HG02884 (cell line): ENCODE data around the gene CFAP300.

Source experiments
- ATAC-seq: cut with Tn5 transposase; IDR thresholded peaks from one replicate; pipeline ENCODE4 v1.9.1; 2021; ENCODE audit warnings: mild to moderate bottlenecking, moderate library complexity; ENCODE audit not compliant: unreplicated experiment

CFAP300 gene

DNA sequence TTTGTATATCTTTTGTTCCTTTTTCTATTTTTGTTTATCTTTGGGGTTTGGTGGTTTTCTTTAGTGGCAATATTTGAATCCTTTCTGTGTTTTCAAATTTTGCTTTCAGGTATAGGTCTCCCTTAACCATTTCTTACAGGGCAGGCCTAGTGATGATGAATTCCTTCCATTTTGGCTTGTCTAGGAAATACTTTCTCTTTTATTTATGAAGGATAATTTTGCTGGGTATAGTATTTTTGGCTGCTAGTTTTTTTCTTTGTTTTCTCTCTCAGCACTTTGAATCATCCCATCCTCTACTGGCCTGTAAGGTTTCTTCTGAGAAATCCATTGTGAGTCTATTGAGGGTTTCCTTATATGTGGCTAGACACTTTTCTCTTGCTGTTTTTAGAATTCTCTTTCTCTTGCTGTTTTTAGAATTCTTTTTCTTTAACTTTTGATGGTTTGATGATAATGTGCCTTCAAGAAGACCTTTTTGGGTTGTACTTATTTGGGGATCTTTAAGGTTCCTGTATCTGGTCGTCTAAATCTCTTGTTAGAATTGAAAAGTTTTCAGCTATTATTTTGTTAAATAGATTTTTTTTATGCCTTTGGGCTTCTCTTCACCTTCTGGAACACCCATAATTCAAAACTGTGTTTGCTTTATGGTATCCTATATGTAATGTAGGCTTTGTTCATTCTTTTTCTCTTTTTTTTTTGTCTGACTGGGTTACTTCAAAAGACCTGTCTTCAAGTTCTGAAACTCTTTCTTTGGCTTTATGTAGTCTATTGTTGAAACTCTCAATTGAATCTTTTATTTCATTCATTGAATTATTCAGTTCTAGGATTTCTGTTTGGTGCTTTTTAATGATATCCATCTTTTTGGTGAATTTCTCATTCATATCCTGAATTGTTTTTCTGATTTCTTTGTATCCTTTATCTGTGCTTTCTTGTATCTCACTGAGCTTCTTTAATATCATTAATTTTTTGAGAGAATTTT is 24.5 kb downstream of the CFAP300 start:
- no peak for ATAC-seq

DNA sequence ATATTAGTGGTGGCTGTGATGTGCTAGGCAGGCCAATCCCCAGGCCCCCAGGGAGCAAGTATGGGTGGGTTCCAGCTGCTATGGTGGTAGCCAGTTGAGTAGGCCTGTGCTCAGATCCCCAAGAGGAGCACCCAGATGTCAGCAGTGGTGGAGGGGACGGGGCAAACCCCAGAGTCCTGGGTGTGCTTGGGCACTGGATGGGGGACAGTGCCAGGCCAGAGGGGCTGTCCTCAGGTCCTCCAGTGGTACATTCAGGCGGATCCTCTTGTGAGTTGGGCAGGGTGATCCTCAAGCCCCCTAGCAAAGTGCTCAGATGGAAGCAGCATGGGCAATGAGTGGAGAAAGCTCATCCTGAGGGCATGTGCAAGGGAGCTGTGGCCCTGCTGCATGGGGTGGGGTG is 26.0 kb downstream of the CFAP300 start:
- no peak for ATAC-seq

DNA sequence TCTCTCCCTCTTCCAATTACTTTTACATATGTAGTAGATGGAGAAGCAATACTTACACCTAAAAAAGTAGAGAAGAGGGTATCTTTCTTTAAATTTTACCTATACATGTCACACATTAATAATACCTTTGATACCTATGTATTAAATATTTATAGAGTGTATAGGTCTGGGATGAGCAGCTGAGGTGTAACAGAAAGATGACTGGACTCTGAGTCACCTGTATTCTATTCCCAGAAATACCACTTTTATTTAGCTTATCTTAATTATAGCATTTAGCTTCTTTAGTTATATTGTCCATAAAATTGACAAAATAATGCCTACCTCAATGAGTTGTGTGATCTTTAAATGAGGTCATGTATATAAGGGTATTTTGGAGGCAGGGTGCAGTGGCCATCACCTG is 32.4 kb downstream of the CFAP300 start:
- ATAC-seq, result no peak

DNA sequence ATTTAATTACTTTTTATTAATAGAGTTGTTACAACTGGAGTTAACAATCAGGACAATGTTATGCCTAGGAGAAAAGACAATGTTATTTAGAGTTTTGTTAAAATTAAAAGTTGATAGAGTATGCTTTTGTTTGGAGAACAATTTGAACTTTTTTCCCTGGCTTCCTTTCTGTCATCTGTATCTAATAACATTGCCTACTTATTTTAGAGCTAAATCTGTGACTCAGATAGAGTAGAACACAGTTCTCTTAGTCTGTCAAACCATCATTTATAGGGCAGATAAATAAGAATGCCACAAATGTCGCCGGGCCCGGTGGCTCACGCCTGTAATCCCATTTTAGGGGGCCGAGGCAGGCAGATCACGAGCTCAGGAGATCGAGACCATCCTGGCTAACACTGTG is 34.1 kb downstream of the CFAP300 start:
- ATAC-seq, result no peak

DNA sequence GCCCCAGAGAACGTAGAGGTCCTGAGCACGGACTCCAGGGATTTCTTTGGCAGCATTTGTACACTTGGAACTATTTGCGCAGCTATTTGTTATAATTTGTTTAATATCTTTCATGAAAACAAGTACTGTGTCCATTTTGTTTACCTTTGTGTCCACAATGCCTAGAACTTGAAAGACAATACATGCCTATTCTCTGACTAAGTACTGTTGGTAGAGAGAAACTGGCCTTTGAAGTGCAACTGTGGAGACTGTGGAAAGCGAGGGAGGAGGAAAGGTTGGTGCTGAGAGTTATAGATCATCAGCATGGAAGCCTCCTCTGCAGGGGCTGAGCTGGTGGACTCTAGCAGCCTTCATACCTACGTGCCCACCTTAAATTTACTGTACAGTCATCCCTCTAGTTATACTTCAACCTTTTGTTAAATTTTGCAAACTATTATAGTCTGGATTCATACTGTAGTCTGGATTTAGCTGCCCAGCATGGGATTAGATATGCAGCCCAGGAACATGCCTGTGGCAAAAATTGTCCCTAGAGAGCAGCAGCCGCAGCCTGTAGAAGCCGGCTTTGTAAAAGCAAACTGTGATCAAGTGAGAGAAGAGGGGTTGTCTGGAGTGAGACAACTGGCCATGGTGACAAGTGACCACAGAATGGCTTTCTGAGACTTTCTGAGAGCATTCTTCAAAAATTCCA is 38.8 kb downstream of the CFAP300 start:
- no peak for ATAC-seq

DNA sequence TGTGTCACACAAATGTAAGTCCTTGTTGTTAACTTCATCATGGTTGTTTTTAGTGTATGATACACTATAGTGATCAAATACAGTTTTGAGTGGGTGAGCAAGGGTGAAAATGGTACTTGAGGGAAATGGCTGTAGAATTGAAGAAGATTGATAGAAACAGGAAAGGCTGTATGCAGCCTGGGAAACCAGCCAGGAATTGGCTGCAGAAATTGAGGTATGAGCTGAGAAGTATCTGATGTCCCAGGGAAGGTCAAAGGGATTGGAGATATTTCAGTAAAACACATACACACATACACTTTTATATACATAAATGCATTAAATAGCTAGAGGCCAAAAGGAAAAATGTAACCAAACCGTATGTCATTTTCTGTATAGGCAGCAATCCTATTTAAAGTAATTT is 49.9 kb downstream of the CFAP300 start:
- no peak for ATAC-seq

DNA sequence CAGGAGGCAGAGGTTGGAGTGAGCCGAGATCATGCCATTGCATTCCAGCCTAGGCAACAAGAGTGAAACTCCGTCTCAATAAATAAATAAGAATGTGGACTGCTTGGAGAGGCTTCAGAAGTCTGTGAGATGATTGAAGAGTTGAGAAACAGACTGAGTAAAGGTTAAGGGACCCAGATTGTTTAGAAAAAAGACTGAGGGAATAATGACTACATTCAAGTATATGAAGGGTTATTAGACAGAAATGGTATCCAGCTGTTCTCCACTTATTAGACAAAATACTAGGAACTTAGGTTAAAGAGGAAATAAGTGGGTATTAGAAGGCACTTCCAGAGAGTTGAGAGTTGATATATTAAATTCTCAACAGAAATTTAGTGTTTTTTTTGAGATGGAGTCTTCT is 52.5 kb downstream of the CFAP300 start:
- no peak for ATAC-seq

DNA sequence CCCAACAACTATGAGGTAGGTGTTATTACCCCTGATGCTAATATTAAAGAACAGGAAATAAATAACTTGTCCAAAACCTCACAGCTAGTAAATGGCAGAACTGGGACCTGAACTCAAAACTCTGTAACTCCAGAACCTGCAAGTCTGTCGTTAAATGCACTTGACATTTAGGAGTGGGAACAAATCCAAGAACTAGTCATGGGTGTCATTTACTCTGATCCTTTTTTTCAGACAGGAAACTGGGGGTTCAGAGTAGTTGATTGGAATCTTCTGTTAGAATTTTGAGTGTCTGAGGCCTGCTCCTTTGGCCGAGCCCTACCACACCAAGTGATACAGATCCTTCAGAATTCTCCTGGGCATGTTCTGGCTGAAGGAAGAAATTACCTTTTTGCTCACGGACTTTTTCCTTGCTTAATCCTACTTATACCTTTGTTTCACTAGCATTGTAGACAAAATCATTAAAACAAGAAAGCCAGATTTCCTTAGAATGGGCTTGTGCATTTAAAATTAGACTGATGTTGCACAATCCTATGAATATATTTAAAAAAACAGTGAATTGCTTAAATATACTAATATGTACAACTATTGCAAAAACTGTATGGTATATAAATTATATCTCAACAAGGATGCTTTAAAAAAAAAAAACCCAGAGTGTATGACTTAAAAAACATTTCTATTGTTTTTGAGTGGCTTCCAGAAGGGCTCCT is 61.6 kb downstream of the CFAP300 start:
- no peak for ATAC-seq

DNA sequence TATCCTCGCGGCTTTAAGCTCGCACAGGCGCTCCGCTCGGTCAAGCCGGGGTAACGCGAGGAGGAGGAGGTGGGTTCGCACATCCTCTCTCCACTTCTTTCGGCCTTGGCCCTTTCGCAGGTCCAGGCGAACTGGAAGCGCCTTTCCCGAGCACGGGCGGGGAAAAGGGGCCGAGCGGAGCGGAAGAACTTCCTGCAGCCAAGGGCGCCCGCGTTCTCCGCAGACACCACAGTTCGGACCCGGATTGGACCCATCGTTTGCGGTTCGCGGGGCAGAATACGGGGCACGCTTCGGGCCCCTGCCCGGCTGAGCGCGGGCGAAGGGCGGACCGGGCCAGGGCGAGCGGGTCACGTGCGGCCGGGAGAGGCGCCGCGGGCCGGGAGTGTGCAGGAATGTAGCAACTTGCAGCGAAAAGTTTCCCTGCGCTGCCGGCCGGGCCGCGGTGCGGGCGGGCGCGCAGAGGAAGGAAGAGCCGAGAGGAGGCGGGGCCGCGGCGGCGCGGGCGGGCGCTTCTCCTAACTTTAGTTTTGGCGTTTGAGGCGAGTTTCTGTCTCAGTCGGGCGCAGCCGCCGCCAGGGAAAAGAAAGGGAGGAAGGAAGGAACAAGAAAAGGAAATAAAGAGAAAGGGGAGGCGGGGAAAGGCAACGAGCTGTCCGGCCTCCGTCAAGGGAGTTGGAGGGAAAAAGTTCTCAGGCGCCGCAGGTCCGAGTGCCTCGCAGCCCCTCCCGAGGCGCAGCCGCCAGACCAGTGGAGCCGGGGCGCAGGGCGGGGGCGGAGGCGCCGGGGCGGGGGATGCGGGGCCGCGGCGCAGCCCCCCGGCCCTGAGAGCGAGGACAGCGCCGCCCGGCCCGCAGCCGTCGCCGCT is 62.9 kb downstream of the CFAP300 start, which contains the start of gene YAP1:
Gene YAP1 (plus strand): TSS at position 552 of the 865 bp plus-strand sequence. CDS start 402 bp downstream, outside the sequence.
- ATAC-seq, result peak; percentile 78

DNA sequence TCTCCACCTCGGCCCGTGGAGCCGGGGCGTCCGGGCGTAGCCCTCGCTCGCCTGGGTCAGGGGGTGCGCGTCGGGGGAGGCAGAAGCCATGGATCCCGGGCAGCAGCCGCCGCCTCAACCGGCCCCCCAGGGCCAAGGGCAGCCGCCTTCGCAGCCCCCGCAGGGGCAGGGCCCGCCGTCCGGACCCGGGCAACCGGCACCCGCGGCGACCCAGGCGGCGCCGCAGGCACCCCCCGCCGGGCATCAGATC is 63.4 kb downstream of the CFAP300 start:
- peak; percentile 18 for ATAC-seq

DNA sequence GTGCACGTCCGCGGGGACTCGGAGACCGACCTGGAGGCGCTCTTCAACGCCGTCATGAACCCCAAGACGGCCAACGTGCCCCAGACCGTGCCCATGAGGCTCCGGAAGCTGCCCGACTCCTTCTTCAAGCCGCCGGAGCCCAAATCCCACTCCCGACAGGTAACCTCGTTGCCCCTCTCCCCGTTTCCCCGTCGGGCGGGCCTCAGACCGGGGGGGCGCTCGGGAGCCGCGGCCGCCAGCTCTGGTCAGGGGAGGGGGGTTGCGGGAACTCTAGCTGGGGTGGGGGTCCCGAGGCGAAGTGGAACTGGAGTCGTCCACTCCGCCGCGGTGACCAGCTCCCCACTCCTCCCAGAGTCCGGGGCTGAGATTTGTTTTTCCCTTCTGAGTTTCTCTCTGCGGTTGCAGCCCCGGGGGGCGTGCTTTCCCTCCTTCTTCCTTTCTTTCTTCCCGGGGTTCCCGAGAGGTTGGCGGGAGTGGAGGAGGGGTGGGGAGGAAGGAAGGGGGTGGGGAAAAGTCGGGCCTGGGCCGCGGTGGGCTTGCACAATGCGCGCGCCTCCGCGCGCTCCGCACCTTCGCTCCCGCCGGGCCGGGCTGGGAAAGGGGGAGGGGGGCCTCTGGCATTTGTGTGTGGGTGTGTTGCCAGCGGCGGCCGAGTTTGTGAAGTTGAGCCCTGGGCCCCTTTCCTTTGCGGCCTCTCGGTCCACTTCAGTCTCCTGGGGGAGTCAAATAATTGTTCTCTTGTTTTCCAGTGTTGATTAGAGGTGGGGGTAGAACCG is 64.0 kb downstream of the CFAP300 start:
- no peak for ATAC-seq

DNA sequence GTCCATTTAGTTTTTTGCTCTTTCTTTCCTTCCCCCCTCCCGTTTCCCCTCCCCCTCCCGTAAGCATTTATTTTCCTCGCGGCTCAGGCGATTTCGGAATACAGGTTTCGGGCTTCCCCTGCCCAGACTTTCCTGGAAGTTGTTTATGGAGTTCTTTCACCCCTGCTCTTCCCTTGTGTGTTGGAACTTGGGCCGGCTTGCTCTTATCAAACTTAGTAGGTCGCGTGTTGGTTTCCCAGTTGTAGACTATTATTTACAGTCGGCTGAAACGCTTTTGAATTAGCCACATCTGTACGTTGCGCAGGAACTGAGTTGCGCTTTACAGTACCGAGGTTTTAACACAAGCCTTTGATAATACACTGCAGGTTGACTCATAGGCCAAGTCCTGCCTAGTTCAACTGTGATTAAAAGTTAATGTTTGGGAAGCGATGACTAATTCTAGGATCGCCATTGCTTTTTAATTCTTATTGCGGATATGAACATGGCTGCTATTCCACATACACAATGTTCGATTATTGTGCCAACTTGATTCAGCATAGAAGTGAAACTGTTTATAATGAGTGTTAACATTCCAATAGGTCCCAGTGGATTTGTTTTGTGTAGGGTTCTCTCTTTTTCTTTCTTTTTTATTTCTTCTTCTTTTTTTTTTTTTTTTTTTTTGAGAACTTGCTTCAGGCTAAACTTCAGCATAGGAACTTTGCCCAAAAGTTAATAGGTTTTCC is 64.7 kb downstream of the CFAP300 start:
- no peak for ATAC-seq

DNA sequence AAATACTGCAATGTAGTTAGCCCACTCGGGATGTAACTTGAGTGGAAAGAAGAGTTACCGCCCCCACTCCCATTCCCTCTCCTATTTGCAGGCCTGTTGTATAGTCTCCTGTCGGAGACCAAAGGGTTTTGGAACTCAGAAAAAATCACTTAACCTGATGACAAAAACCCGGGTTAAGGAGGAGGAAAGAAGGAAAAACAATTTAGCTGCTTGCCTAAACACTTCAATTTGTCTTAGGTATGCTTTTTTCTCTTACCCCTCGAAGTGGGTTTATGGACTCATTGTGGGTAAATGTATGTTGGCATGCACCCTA is 65.2 kb downstream of the CFAP300 start:
- ATAC-seq, result no peak

DNA sequence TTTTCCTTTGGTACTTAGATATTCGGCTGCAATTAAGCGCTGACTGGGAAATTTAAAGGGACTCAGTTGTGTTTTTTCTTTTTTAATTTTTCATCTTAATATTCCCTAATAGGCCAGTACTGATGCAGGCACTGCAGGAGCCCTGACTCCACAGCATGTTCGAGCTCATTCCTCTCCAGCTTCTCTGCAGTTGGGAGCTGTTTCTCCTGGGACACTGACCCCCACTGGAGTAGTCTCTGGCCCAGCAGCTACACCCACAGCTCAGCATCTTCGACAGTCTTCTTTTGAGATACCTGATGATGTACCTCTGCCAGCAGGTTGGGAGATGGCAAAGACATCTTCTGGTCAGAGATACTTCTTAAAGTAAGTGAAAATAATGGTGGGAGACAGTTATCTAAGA is 66.8 kb downstream of the CFAP300 start:
- no peak for ATAC-seq

DNA sequence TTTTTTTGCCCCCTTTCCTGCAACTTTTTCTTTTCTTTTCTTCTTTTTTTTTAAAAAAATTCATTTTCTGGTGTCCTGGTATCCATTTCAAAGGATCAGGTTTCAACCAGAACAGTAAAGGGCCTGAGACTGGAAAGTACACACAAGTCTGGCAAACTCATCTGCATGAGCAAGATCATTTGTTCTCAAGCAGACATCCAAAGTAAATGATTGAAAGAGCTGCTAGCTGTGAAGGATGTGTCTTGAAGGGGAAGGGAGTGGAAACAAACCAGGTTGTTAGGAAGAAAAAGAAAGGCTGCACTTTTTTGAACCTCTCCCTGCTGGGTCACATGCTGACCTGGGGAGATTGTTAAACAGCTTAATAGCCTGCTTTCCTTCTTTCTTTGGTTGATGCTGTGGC is 68.3 kb downstream of the CFAP300 start:
- no peak for ATAC-seq

DNA sequence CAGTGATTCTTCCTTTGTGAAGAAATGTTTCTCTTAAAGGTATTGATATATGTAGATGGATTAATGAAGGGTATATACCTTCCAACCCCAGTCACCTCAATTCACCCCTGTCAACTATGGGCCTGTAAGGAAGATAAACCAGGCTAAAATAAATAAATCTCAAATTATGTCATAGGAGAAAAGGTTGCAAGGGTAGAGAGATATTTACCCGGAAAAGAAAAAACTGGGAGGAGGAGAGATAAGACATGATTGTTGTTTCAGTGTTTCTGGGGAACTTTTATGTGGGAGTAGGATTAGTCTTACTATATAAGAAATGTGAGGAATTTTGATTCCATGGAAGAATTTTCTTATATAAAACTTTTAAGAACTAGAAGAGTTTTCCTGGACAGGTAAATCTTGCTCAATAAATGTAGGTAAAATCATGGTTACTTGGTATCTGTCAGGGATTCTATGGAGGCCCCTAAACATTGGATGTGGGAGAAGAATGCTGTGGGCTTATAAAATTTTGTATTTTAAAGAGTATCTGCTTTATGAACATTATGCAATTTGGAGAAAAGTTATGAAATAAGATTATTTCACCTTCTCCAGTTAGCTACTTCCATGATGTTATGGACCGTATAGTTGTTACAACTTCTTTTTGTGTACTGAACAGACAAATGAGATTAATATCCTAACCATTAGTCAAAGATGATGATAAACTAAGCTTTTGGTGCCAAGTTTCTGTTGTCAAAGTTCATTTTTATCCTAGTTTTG is 69.4 kb downstream of the CFAP300 start:
- no peak for ATAC-seq

DNA sequence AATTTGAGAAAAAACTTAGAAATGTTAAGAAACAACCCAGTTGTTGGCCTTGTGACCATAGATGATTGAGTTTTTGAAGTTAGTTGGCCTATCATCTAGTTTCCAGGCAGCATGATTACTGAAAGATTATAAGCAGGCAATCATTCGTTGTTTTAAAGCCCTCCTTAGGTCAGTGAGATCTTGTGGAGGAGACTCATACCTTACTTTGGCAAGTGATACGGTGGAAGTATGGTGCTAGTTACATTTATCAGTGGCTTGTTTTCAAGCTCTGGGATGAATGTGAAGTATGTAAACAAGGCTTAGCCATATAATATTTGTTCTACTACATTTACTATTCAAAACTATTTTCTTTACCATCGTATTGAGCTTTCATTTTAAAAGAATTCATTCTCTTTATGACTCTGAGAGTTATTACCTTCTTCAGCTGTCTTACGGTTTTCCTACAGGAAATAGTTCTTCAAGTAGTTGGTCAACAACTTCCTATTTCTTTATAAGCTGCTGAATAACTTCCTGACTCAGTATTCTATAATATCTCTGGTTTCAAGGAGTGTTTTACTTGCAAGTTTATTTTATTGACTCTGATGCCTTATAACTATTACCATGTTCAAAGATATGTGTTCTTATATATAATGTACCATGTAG is 70.4 kb downstream of the CFAP300 start:
- ATAC-seq, result no peak

DNA sequence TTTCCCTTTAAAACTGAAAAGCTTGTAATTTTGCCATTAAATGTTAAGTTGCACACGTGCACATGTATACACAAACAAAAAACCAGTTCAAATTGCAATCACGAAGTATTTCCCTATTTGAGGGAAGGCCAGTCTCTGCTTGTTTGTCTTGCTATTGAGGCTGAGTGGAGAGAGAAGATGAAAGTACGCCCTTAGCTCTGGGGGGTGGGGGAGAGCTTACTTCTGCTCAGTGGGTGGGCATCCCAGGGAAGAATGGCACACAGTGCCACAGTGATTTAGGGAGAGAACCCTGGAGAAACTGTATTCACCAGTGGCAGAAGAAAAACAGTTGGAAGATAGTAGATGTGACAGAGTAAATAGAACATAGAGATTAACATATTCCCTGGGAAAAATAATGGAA is 71.7 kb downstream of the CFAP300 start:
- no peak for ATAC-seq
